Thyroid gland (tissue), 4 donors: ENCODE data around the gene ZNF511. TPM values are rescaled to one million over a fixed set of nuclear protein-coding genes. Genes with fewer than 3 reads are reported as not detected.

ENCODE experiments used
- DNase-seq, 2 donors: peaks; one replicate each; pipeline ENCODE4 v3.0.0-alpha.2; 2019
- H3K27ac ChIP-seq, 3 donors: fragments of 200-600 bp; sonication (generic); 1 replicate in 2 of 3; 2 replicates in 1 of 3; pipeline ENCODE4 v1.5.1; 2016 to 2019; ENCODE audit warnings: mild to moderate bottlenecking in 1 of 3, moderate library complexity in 1 of 3
- H3K27me3 ChIP-seq: fragments of 200-600 bp; sonication (generic); one replicate; pipeline ENCODE4 v1.5.1; 2019
- H3K36me3 ChIP-seq, 2 donors: fragments of 200-600 bp; sonication (generic); one replicate each; pipeline ENCODE4 v1.5.1; 2016 to 2019
- H3K4me1 ChIP-seq, 2 donors: fragments of 200-600 bp; sonication (generic); one replicate each; pipeline ENCODE4 v1.5.1; 2017 to 2019
- H3K4me3 ChIP-seq, 3 donors: fragments of 200-600 bp; sonication (generic); replicated peaks in 1 of 3; 1 replicate in 2 of 3; 2 replicates in 1 of 3; pipeline ENCODE4 v1.5.1; 2016; ENCODE audit warnings: mild to moderate bottlenecking in 1 of 3
- H3K9me3 ChIP-seq: fragments of 200-600 bp; sonication (generic); one replicate; pipeline ENCODE4 v1.5.1; 2017
- CTCF ChIP-seq, 6 experiments: fragments of 200-600 bp in 3 of 6; fragments of 450-650 bp in 3 of 6; sonication (generic) in 3 of 6; IDR thresholded peaks; one replicate each; pipeline ENCODE4 v1.5.1; 2016 to 2019; ENCODE audit warnings: antibody characterized with exemption in 6 of 6, mild to moderate bottlenecking in 2 of 6, inconsistent platforms in 1 of 6, moderate library complexity in 1 of 6
- POLR2A ChIP-seq, 2 donors: fragments of 450-650 bp; IDR thresholded peaks; one replicate each; pipeline ENCODE4 v1.6.1; 2017; ENCODE audit warnings: antibody characterized with exemption in 2 of 2, mild to moderate bottlenecking in 2 of 2, moderate library complexity in 1 of 2
- WGBS, 2 donors: methylation state at CpG; one replicate each; pipeline ENCODE4 v1.1.5; 2017; 5-methylcytosine and 5-hydroxymethylcytosine counted together
- intact Hi-C: fragments of 100-400 bp; cut with DNase I; formaldehyde crosslinking; loops from one replicate; pipeline ENCODE4 v1.15.1; 2023
- total RNA-seq, 4 donors: library from RNA; depleted of rRNA; stranded (reverse); fragments of >200 nt; gene quantifications; one replicate each; pipeline ENCODE4 v1.2.3, GENCODE V29; 2016

ZNF511 gene
- total RNA-seq, 4 donors from 2014 or later = 22.0 to 53.6 (median 26.2) TPM

DNA sequence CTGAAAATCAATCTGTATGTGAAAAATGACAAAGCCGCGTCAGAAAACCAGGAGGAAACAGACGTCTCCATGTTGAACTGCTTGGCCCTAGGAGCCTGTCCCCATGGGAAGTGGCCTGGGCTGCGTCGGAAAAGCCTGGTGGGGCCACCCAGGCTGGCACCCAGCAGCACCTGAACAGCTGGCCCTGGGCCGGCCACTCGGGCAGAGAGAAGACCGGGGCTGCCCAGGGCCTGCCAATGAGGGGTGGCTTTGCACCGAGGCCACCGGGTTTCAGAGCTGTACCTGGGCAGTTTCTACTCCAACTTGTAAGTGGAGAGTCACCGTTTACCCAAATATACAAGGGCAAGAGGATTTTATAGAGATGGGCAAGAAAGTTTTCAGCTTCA lies 50.2 kb downstream of the ZNF511 start:
- H3K9me3 ChIP-seq = no peaks in the 10 kb centered on the region
- H3K4me3 ChIP-seq = no peak overlapping the region
- intact Hi-C loops = no loop called here
- H3K36me3 ChIP-seq = peaks cover 7 to 13% of the 10 kb centered on the region in 2 donors
- TF ChIP-seq POLR2A (IDR thresholded peaks at IDR 0.05) (no peak), CTCF (IDR thresholded peaks at IDR 0.05) (no peak)
- no peak for DNase-seq
- H3K27ac ChIP-seq = no peak overlapping the region
- peaks cover 0 to 15% of the 10 kb centered on the region in 2 donors for H3K4me1 ChIP-seq
- no peaks in the 10 kb centered on the region for H3K27me3 ChIP-seq
- 91% methylated on average over 10 to 11 of the region's 11 CpGs for WGBS, 2 donors

- Histone ChIP-seq H3K27ac (no peak overlapping the region), H3K4me3 (no peak overlapping the region), H3K9me3 (no peaks in the 10 kb centered on the region), H3K4me1 (peaks cover 0 to 15% of the 10 kb centered on the region in 2 donors), H3K27me3 (no peaks in the 10 kb centered on the region), H3K36me3 (peaks cover 14 to 19% of the 10 kb centered on the region in 2 donors)
- DNase-seq = peak; percentile 52 to 62
- TF ChIP-seq POLR2A (IDR thresholded peaks at IDR 0.05) = no peak
- no peak for TF ChIP-seq CTCF (IDR thresholded peaks at IDR 0.05)
- intact Hi-C loops = no loop called here
- 34 to 54% methylated on average over 6 of the region's 6 CpGs for WGBS, 2 donors
These were observed 50.8 kb downstream of the ZNF511 start for GRCh38 chr10:133359554-133359971.

GRCh38 chr10:133359972-133360610 lies 51.4 kb downstream of the ZNF511 start:
- intact Hi-C loops = no loop called here
- Histone ChIP-seq H3K36me3 (peaks cover 19 to 24% of the 10 kb centered on the region in 2 donors), H3K27me3 (no peaks in the 10 kb centered on the region), H3K4me1 (peaks cover 0 to 15% of the 10 kb centered on the region in 2 donors), H3K27ac (no peak overlapping the region), H3K9me3 (no peaks in the 10 kb centered on the region), H3K4me3 (no peak overlapping the region)
- WGBS, 2 donors = 83% methylated on average over 17 of the region's 17 CpGs
- TF ChIP-seq POLR2A (IDR thresholded peaks at IDR 0.05) (no peak), CTCF (IDR thresholded peaks at IDR 0.05) (no peak)
- DNase-seq = no peak

GRCh38 chr10:133361227-133361626 lies 52.5 kb downstream of the ZNF511 start:
- intact Hi-C loops = no loop called here
- Histone ChIP-seq H3K9me3 (no peaks in the 10 kb centered on the region), H3K4me1 (peaks cover 0 to 15% of the 10 kb centered on the region in 2 donors), H3K36me3 (peaks cover 29 to 33% of the 10 kb centered on the region in 2 donors), H3K27ac (no peak overlapping the region), H3K4me3 (no peak overlapping the region), H3K27me3 (no peaks in the 10 kb centered on the region)
- TF ChIP-seq POLR2A (IDR thresholded peaks at IDR 0.05) (no peak), CTCF (IDR thresholded peaks at IDR 0.05) (no peak)
- 90 to 94% methylated on average over 5 of the region's 5 CpGs for WGBS, 2 donors
- no peak for DNase-seq

GRCh38 chr10:133361773-133362441 lies 53.2 kb downstream of the ZNF511 start:
- Histone ChIP-seq H3K36me3 (peaks cover 35 to 40% of the 10 kb centered on the region in 2 donors), H3K9me3 (no peaks in the 10 kb centered on the region), H3K4me1 (peaks cover 0 to 11% of the 10 kb centered on the region in 2 donors), H3K4me3 (no peak overlapping the region), H3K27ac (no peak overlapping the region), H3K27me3 (no peaks in the 10 kb centered on the region)
- no peak for DNase-seq
- intact Hi-C loops = no loop called here
- TF ChIP-seq CTCF (IDR thresholded peaks at IDR 0.05) (no peak), POLR2A (IDR thresholded peaks at IDR 0.05) (no peak)
- WGBS, 2 donors = 72 to 75% methylated on average over 18 of the region's 18 CpGs
